Dedifferentiated amniotic fluid mesenchymal stem cell (primary cell): Measurements from ENCODE around the gene UBE2O.

Source experiments
- DNase-seq: peaks from one replicate; pipeline ENCODE4 v3.0.0-alpha.2; 2016; ENCODE audit errors: extremely low spot score

The UBE2O gene

DNA sequence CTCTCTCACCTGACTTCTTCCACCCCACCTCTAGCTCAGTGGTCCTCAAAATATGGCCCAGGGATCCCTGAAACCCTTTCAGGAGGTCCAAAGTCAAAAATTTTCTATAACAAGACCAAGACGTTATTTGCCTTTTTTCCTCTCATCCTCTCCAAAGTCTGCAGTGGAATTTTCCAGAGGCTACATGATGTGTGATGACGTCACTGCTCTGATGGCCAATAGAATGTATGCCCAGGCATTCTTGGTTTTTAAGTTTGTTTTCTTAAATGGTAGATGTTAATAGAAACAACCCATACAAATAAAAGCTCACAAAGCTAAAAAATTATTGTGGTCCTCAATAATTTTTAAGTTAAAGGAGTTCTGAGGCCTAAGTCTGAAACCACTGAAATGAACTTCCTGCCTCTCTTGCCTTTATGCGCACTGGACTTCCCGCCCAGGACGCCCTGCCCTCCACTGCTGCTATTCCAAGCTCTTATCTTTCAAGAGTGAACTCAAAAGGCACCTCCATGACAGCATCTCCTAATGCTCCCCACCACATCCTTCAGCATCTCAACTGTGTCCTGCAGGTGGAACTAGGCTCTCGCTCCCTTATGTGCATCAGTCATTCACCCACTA lies 13.5 kb downstream of the UBE2O start:
- no peak for DNase-seq

DNA sequence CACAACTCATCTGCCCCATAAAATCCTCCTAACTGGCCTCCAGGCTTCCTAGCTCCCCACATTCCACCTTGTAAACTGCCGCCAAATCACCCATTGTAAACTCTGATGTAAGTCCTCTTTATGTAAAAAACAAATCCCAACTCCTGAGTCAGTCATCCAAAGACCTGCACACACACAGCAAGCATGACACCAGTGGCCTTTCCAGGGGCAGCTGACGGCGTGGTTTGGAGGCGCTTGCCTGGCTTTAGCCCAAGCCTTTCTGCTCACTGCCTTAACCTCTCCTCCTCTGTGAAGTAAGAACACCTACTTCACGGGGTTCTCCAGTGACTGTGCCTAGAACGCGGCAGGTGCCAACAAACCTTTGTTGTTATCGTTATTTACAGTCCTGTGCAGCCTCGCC lies 14.0 kb downstream of the UBE2O start:
- DNase-seq: no peak

DNA sequence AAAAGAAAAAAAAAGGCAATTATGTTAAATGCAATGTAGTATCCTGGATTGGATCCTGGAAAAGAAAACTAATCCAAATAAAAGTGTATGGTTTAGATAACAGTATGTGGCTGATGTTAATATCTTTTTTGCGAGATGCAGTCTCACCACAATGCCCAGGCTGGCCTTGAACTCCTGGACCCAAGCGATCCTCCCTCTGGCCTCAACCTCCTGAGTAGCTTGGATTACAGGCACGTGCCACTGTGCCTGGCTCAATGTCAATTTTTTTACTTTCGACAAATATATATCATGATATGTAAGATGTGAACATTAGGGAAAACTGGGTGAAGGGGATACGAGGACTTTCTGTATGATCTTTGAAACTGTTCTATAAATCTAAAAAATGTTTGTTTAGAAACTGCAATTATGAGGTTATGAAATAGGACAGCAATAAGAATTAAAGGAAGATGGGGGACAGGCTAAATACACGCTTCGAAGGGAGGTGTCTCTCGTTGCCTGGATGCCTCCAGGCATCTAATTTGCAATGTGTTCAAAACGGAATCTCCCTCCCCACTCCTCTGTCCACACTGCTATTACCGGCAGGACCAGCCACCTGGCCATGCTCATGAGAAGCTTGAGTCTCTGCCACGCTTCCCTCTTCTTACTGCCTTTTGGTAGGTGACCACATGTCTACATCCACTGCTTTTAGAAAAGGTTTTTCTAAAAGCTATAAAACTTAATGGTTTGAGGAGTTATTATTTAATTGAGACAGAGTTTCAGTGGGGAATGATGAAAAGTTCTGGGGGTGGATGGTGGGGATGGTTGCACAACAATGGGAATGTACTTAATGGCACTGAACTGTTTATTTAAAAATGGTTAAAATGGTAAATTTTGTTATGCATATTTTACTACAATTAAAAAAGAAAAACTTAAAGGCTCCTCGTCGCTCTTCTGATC lies 15.2 kb downstream of the UBE2O start:
- DNase-seq: no peak

DNA sequence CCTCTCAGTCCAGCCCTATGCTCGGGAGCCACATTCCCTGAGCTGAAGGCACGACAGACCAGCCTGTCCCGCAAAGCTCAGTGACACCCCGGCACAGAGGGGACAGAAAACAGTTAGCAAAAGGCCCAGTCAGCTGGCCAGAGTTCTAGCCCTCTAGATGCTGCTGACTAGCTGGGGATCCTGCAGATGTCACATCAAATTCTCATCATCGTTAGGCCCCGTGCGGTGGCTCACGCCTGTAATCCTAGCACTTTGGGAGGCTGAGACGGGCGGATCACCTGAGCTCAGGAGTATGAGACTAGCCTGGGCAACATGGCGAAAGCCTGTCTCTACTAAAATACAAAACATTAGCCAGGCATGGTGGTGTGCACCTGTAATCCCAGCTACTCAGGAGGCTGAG lies 17.2 kb downstream of the UBE2O start:
- no peak for DNase-seq

DNA sequence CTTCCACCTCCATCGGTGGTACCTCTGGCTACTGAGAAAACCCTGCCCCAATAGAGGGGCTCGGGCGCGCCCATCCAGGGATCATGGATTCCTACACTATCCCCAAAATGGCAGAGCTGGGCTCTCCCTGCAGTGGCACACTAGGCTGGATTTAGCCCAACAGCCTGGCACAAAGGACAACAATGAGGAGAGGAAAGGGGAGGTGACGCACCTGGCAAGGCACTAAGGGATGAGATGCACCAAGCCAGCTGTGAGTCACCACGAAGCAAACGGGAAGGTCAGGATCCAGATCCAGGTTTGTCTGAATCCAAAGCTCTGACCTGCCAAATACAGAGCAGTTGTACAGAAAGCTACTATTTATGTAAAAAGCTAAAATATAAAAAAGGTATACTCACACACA lies 18.1 kb downstream of the UBE2O start:
- DNase-seq: no peak

DNA sequence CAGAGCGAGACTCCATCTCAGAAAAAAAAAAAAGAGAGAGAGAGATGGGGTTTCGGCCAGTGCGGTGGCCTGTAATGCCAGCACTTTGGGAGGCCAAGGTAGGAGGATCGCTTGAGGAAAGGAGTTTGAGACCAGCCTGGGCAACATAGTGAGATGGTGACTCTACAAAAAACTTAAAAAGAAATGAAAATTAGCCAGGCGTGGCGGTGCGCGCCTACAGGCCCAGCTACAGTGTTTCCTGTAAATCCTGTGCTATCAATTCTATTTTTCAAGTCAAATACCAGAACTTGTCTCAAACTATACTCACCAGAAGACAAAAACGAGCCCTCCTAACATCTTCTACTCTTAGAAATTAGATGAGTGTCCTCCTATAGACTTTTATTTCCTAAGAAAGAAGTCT lies 19.3 kb downstream of the UBE2O start:
- no peak for DNase-seq

DNA sequence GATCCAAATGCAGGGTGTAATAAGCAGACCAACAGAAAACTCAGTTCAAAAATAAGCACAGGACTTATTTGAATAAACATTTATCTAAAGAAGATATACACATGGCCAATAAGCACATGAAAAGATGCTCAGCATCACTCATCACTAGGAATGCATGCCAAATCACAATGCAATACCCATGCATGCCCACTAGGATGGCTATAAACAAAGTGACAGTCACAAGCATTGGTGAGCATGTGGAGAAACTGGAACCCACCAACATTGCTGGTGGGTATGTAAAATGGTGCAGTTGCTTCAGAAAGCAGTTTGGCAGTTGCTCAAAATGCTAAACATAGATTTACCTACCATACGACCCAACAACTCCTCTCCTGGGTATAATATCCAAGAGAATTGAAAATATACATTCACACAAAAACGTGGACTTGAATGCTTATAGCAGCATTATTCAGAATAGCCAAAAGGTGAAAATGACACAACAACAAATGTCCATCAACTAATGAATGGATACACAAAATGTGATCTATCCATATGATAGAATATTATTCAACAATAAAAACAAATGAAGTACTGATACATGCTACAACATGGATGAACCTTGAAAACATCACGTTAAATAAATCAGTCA lies 20.1 kb downstream of the UBE2O start:
- no peak for DNase-seq

DNA sequence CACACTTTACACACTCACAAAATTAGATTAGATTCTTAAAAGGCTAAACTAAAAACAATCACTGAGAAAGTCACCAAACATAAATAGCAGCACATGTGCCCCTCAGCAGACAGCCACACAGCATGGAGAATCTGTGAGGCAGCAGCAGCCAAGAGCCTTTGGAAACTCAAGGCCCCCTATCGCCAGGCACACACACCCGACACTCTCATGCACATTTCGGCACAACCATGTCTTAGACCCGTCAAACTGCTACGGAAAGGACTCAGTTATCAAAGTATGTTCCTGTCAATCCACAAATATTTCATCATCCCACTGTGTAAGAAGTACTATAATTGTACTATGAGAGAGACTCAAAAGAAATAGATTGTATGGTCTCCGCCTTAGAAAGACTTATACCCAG lies 20.9 kb downstream of the UBE2O start:
- DNase-seq: no peak

DNA sequence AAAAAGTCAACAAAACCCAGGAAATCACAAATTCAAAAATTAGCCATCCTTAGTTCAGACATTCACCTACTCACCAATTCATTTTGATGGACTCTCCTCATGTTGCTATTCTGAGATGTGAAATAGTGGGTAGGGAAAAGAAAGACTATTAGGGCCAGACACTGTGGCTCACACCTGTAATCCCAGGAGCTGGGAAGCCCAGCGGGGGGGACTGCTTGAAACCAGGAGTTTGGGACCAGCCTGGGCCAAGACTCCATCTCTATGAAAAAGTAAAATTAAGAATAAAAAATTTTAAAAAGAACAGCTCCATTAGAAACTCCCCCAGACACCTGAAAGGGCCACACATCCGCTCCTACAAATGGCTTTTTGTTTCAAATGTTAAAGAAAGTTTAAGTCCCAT lies 21.4 kb downstream of the UBE2O start:
- no peak for DNase-seq

DNA sequence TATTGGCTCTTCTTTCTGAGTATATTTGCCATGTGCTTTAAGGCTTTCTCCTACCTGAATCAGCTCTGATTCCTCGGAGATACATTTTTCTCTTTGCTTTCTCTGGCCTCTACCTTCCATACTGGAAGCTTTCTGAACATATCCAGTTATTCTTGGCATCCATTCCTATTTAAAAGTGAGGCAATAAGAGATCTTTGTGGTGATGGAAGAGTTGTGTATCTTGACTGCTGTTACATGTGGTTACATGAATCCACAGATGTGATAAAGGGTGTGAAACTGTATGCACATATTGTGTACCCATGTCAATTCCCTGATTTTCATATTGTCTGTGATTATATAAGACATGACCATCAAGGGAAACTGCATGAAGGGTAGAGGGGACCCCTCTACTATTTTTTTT lies 24.4 kb downstream of the UBE2O start:
- no peak for DNase-seq

DNA sequence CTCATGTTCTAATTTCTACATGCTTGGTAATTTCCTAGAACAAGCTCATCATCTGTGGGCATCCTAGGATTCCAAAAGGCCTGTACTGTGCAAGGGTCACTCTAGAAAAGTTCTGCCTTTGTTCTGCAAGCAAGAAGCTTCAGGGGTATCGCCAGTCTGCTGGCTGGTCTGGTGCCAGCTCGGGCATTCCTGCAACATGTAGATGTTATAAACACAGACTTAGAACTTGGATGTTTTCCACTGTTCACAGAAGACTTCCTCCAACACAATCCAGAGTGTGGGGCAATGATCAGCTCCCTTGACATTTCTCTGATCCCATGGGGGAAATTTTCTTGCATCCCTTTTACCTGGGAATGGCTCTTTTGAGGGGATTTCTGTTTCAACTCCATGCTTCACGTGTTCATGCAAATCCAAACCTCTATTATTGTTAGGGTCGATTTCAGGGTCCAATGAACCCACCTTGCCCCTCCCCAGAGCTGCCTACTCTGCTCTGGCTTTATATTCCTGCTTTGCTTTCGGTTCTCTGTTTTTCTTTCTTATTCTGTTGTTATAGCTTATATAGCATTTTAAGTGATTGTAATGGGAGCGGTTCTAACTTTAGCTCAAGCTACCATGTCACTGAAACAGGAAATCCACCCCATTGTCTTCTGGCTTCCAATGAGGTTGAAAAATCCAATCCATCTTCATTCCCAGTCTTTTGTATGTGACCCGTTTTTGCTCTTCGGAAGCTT lies 25.3 kb downstream of the UBE2O start:
- no peak for DNase-seq

DNA sequence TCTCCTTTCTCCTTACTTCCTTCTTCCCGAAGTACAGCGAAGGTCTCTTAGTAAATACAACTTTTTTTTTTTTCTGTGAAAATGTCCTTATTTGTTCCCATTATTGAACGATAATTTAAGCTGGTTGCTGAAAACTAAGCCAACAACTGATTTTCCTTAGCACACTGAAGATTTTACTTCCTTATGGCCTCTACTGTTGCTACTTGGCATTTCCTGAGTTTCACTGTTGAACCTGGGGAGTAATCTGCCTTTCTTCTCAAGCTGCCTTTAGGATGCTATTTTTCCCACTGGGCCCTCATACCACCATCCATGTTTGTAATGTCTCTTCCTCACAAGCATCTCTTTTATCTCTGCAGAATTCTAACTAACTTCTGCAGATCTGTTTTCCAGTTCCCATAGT lies 26.1 kb downstream of the UBE2O start:
- no peak for DNase-seq

DNA sequence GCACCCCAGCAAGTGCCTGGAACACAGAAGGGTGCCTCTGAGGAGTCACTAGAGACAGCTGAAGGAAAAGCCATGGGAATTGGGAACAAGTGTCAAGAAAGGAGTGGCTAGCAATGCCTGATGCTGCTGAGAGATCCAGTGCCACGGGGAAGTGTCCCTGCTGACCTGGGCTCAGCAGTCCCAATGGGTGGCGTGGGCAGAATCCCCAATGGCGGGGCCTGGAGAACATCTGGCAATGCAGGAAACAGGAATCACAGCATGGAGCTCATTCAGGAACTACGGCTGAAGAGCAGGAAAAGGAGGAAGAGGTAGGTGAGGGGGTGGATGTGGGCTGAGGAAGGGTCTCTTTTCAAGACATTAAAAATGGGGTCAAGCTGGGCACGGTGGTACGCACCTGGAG lies 30.1 kb downstream of the UBE2O start:
- DNase-seq: no peak

DNA sequence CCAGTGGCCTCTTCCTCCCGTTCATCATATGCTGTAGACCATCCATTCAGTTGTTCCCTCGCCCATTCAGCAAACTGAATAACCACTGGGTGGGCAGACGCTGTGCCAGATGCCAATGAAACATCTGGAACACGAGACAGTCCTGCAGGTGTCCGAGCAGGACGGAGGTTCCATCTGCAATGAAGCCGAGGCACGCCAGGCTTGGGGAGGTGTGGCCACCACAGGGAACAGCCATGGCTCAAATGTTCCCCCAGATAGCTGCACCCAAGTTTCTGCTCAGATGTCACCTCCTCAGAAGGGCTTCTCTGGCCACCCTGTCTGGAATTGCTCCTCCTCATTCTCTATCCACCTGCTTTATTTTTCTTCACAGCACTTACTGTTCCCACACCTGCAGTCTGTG lies 30.5 kb downstream of the UBE2O start:
- no peak for DNase-seq

DNA sequence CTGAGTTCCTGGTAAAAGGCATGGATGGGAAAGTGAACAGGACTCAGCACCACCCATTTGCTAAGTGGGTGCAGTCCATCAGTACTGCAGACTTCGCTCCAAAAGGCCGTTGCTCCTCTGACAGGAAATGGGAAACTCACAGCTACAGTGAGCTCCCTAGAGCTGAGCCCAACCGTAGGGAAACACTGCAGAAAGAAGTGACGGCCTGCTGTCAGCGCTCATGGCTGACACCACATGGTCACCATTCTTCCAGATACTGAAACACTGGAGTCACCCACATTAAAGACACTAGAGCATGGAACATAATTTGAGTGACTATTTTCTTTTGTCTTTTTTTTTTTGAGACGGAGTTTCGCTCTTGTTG lies 31.9 kb downstream of the UBE2O start:
- no peak for DNase-seq

DNA sequence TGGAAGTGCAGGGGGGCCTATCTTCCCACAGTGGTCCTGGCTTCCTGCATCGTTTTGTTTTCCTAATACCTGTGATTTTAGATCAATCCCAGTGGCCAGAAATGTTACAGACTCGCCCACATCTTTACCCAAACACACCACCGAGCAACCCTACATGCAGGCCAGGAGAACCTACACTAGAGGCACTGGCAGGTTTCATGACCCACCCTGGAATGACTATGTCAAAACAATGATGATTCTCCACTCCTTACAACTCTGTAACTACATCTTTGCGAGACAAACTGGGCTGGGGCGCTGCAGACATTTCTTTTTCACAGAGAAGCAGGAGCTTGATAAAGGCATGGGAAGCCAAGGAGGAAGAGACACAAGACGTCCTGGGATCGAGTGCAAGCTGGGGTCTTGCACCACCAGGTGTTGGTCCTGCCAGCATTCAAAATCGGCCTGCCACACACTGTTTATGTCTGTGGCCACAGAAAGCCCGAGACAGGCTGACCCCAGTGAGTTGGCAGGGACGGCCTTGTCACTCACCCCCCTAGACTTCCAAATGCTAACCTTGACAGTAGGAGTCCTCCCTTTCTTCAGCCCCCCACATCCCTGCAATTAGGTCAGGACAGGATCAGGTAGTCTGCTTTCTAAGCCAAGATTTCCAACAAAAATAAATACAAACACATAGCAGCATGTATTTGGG lies 32.5 kb downstream of the UBE2O start:
- DNase-seq: no peak

DNA sequence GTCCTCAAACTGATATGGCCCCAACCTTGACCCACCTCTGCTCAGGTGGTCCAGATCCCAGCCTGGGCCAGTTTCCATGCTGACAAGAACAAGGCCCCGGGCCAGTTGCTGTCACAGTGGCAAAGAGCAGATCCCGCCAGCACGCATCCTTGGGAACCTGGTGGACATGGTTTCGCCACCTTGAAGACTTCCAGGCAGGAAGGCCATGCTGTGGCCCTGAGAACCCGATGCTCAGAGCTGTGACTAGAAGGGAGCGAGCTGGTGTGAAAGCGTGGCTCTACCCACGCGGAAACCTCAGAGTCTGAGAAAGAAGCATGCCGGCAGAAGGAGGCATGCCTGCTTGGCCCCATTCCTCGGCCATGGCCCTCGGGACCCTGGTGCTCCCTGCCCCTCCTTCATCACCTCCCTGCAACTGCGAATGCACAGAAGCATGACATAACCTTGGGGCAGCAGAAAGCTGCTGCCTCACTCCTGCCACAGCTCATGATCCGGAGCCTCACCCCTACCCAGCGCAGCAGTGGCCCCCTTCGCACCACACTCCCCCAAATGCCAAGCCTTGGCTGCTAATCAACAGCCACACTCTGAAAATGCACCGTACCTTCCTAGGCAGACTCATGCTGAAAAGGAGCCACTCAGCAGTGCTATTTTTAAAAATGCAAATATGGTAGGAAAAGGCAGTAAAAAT lies 33.2 kb downstream of the UBE2O start:
- no peak for DNase-seq

DNA sequence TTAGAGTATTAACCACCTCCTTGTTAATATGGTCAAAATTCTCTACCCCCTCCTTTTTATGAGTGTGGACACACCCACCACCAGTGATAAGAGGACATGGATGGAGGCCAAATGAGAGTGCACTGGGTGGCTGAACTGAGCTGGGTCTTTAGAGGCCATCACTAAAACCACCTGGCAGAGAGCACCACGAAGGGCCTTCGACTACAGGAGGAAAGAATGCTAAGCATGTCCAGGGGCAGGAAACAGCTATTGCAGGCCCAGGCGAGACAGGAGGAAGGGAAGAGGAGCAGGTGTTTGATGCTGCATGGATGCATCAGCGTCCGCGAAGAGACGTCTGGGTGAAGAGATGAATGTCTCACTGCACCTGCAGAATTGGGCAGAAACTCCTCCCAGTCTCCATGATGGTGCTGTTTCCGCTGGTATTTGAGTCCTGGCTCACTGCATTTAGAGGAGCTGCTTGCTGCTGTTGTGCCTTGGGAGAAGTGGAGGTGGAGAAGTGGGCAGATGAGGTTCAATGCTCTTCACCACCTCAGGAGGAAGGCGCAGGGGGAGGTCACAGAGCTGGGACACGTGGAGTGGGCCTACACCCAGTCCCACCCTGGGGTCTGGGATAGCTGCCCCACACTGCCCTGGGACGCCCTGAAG lies 35.3 kb downstream of the UBE2O start:
- DNase-seq: no peak

DNA sequence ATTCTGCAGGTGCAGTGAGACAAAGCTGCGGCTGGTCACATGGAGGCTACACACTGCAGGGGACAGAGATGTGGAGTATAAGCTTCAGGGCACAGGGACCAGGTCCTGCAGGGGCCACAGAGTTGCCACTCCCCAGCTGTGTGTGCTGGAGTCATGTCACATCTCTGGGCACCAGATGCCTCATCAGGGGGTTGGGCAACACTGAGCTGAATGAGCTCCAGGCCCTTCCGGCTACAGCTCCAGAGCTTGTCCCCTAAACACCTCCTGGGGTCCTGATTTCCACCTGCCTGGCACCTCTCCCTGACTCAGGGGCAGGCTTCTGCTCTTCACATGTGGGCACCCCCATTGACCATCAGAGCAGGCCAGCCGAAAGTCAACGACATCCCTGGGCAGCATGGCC lies 36.1 kb downstream of the UBE2O start:
- no peak for DNase-seq

DNA sequence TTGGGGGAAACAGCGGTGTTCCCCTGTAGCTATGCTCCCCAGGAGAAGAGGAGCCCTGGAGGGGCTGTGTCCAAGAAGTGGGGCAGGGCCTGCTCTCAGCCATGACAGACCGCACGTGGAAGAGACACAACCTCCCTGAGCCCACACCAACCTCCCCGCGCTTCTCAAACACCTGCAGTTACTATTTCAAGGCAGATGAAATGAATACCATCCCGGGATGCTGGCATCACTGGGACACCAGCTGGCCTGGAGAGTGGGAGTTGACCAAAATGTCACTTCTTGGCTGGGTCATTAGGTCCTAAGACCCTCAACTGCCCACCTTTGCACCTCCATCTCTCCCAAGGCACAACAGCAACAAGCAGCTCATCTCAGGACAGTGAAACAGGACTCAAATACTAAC lies 36.5 kb downstream of the UBE2O start:
- DNase-seq: no peak

DNA sequence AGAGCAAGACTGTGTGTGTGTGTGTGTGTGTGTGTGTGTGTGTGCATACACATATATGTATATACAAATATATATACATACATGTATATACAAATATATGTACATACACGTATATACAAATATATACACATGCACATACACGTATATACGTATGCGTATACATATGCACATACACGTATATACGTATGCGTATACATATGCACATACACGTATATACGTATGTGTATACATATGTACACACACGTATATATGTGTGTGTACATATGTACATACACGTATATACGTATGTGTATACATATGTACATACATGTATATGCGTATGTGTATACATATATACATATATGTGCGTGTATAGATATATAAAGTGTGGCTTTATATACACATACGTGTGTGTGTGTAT lies 37.2 kb downstream of the UBE2O start:
- no peak for DNase-seq
